GM12878 (cell line): ENCODE results near the gene NDRG4.

Source experiments
- GABPA ChIP-seq: IDR thresholded peaks from 2 replicates; pipeline ENCODE4 v1.6.1; 2014; ENCODE audit warnings: antibody characterized with exemption, low read depth, mild to moderate bottlenecking, inconsistent platforms
- HDAC2 ChIP-seq: fragments of 200-600 bp; sonication (generic); IDR thresholded peaks from 2 replicates; pipeline ENCODE4 v1.6.1; 2017
- PAX5 ChIP-seq: IDR thresholded peaks from 2 replicates; pipeline ENCODE4 v1.6.1; 2011; ENCODE audit warnings: low read depth, low read length, borderline replicate concordance
- POLR2A ChIP-seq: IDR thresholded peaks from 2 replicates; pipeline ENCODE4 v1.6.1; 2011; ENCODE audit warnings: low read depth, mild to moderate bottlenecking, low read length
- POLR2AphosphoS5 ChIP-seq: IDR thresholded peaks from 2 replicates; pipeline ENCODE4 v1.6.1; 2011; ENCODE audit warnings: mild to moderate bottlenecking, low read length, inconsistent platforms
- SIN3A ChIP-seq: IDR thresholded peaks from 2 replicates; pipeline ENCODE4 v1.6.1; 2012; ENCODE audit warnings: low read depth, low read length, improper control_type of control experiment
- TF ChIP-seq, protein P1 (sequence below), 3 experiments: IDR thresholded peaks in 2 of 3; conservative IDR thresholded peaks in 1 of 3; 2 replicates each; pipeline ENCODE4 v1.5.1; 2011; ENCODE audit warnings: low read depth in 3 of 3, low read length in 3 of 3, mild to moderate bottlenecking in 3 of 3, control low read depth in 2 of 3, moderate library complexity in 2 of 3, inconsistent platforms in 1 of 3, mixed read lengths in 1 of 3; ENCODE audit not compliant: control insufficient read depth in 2 of 3, insufficient read depth in 1 of 3; ENCODE audit errors: extremely low read depth in 1 of 3
- TF ChIP-seq, protein P2 (sequence below): IDR thresholded peaks from 2 replicates; pipeline ENCODE4 v1.6.1; 2012; ENCODE audit warnings: low read depth, low read length, improper control_type of control experiment
- TF ChIP-seq, protein P3 (sequence below): fragments of 450-650 bp; IDR thresholded peaks from 2 replicates; pipeline ENCODE4 v1.6.1; 2016; ENCODE audit warnings: mild to moderate bottlenecking, moderate library complexity, borderline replicate concordance

DNA sequence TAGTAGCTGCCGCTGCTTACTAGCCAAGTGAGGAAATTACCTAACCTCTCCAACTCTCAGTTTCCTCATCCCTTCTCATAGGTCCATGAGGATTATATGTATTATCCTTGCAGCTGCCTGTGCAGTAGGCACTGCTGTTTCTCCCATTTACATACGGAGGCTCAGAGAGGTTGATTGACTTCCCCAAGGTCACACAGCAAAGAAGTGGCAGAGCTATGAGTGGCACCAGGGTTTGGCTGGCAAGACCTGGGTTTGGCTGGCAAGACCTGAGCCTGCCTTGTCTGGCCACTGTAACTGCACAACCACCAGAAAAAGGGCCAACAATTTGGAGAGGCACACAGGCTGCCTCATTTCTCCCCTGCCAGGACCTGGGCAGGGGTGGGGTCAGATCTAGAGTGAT is 2.5 kb upstream of the NDRG4 start:
- TF ChIP-seq, protein P1, sequence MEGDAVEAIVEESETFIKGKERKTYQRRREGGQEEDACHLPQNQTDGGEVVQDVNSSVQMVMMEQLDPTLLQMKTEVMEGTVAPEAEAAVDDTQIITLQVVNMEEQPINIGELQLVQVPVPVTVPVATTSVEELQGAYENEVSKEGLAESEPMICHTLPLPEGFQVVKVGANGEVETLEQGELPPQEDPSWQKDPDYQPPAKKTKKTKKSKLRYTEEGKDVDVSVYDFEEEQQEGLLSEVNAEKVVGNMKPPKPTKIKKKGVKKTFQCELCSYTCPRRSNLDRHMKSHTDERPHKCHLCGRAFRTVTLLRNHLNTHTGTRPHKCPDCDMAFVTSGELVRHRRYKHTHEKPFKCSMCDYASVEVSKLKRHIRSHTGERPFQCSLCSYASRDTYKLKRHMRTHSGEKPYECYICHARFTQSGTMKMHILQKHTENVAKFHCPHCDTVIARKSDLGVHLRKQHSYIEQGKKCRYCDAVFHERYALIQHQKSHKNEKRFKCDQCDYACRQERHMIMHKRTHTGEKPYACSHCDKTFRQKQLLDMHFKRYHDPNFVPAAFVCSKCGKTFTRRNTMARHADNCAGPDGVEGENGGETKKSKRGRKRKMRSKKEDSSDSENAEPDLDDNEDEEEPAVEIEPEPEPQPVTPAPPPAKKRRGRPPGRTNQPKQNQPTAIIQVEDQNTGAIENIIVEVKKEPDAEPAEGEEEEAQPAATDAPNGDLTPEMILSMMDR (IDR thresholded peaks at IDR 0.05 in 2 of 3, conservative IDR thresholded peaks at IDR 0.05 in 1 of 3; ENCODE audit: control insufficient read depth in 2 of 3, extremely low read depth in 1 of 3, insufficient read depth in 1 of 3, low read depth in 3 of 3, low read length in 3 of 3), result no peak
- TF ChIP-seq POLR2A (no peak), PAX5 (no peak), POLR2AphosphoS5 (no peak), GABPA (no peak), HDAC2 (no peak), SIN3A (no peak)
- TF ChIP-seq, protein P2, sequence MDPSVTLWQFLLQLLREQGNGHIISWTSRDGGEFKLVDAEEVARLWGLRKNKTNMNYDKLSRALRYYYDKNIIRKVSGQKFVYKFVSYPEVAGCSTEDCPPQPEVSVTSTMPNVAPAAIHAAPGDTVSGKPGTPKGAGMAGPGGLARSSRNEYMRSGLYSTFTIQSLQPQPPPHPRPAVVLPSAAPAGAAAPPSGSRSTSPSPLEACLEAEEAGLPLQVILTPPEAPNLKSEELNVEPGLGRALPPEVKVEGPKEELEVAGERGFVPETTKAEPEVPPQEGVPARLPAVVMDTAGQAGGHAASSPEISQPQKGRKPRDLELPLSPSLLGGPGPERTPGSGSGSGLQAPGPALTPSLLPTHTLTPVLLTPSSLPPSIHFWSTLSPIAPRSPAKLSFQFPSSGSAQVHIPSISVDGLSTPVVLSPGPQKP, result no peak
- TF ChIP-seq, protein P3, sequence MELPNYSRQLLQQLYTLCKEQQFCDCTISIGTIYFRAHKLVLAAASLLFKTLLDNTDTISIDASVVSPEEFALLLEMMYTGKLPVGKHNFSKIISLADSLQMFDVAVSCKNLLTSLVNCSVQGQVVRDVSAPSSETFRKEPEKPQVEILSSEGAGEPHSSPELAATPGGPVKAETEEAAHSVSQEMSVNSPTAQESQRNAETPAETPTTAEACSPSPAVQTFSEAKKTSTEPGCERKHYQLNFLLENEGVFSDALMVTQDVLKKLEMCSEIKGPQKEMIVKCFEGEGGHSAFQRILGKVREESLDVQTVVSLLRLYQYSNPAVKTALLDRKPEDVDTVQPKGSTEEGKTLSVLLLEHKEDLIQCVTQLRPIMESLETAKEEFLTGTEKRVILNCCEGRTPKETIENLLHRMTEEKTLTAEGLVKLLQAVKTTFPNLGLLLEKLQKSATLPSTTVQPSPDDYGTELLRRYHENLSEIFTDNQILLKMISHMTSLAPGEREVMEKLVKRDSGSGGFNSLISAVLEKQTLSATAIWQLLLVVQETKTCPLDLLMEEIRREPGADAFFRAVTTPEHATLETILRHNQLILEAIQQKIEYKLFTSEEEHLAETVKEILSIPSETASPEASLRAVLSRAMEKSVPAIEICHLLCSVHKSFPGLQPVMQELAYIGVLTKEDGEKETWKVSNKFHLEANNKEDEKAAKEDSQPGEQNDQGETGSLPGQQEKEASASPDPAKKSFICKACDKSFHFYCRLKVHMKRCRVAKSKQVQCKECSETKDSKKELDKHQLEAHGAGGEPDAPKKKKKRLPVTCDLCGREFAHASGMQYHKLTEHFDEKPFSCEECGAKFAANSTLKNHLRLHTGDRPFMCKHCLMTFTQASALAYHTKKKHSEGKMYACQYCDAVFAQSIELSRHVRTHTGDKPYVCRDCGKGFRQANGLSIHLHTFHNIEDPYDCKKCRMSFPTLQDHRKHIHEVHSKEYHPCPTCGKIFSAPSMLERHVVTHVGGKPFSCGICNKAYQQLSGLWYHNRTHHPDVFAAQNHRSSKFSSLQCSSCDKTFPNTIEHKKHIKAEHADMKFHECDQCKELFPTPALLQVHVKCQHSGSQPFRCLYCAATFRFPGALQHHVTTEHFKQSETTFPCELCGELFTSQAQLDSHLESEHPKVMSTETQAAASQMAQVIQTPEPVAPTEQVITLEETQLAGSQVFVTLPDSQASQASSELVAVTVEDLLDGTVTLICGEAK, result no peak
